ENCODE data around the gene PIAS2. TPM values are rescaled to one million over a fixed set of nuclear protein-coding genes. Genes with fewer than 3 reads are reported as not detected.
A peak's percentile ranks its signal among the peaks of the same experiment; 100 is the strongest.

PIAS2 gene
- total and polyA plus RNA-seq, 9 of the 15 experiments (the other 6 are each of a cell fraction or from before 2014, with no cell fraction given), result 2.9 to 23.9 (median 12.0) TPM

DNA sequence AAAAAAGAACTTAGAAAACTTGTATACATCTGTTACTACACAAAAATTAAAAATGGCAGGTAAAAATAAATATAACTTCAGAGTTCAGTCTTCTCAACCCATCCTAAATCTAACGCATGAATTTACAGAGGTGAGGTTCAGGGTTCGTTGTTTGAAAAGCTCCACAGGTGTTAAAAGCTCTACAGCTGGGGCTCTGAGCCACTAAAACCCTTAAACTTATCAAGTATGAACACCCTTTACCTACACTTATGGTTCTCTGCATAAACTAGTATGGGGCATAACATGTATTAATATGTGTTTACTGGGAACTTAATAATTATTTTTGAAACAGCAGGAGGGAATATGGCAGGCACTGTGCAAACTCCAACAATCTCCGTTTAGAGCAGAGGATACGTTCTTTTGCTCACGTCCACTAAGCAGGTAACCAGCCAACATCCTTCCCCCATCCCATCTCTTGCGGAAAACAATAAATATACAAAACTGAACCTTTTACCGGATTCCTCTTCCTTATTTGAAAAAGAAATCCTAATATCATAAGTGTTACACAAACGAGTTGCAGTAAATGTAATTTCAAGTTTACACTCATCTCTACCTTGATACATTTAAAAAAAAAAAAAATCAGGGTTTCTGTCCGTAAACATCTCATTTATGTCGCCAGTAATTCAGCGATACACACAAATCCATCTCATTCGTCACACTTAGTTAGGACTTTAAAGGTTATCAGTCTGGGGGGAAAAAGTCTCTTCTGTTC is 1.3 kb downstream of the PIAS2 start:
- Histone ChIP-seq H3K4me2 (ENCODE audit: insufficient read depth, low read length) (peak overlapping the region; percentile 93), H3K9ac (ENCODE audit: insufficient read depth in 1 of 2, low read depth in 2 of 2, low read length in 2 of 2) (peak overlapping the region in 1 of 2 experiments; percentile 87; a peak in 2 of 4 replicates), H3K4me3 (peak overlapping the region; percentile 75), H3K27ac (ENCODE audit: extremely low read depth, low read depth, low read length) (peak overlapping the region; percentile 94; the same call in 2 of the 3 replicates), H3K9me3 (replicated peaks; ENCODE audit: control insufficient read depth, insufficient read depth, low read depth, low read length) (no peaks in the 10 kb centered on the region), H3K36me3 (ENCODE audit: control insufficient read depth, insufficient read depth, low read length) (no peaks in the 10 kb centered on the region), H3K27me3 (ENCODE audit: control insufficient read depth in 2 of 2, insufficient read depth in 2 of 2, low read length in 2 of 2) (no peaks in the 10 kb centered on the region), H3K4me1 (replicated peaks in 1 of 2; ENCODE audit: control insufficient read depth in 2 of 2, insufficient read depth in 2 of 2, low read length in 2 of 2) (peaks cover 10 to 12% of the 10 kb centered on the region in 2 experiments; a peak in 4 of 5 replicates), H2AFZ (ENCODE audit: low read depth, low read length) (0 out of 2 replicates have a peak overlapping the region, but pooled peaks have one; percentile 76), H3K9me1 (ENCODE audit: control insufficient read depth, insufficient read depth, low read length) (no peaks in the 10 kb centered on the region), H3K79me2 (ENCODE audit: control insufficient read depth, insufficient read depth, low read length) (peaks cover 58% of the 10 kb centered on the region), H4K20me1 (replicated peaks; ENCODE audit: control insufficient read depth, insufficient read depth, low read length) (0 out of 2 replicates have a peak, but pooled peaks cover 4% of the 10 kb centered on the region)
- in situ Hi-C loops (cut with MboI), result no loop called here
- no peak for ATAC-seq
- 8% methylated on average over 12 of the region's 12 CpGs for WGBS (ENCODE audit: insufficient coverage, low coverage, missing lambda C conversion rate)
- FAIRE-seq, result peak; percentile 26
- BruUV-seq (replicated peaks), result TSS peak; percentile 52
- intact Hi-C loops (cut with micrococcal nuclease), result no loop called here
- ChIA-PET POLR2A (no interaction called here), CTCF (ENCODE audit: low intra/inter-chr PET ratio) (no interaction called here)
- peak in 1 of 4 experiments; percentile 11 for DNase-seq (ENCODE audit: extremely low read depth in 1 of 4, low spot score in 3 of 4)
- TF ChIP-seq PML (IDR thresholded peaks at IDR 0.05; ENCODE audit: low read length) (no peak), U2AF2 (optimal IDR thresholded peaks at IDR 0.05; ENCODE audit: low read depth, low read length) (no peak), PHTF2 (CRISPR knock-in tag; IDR thresholded peaks at IDR 0.05) (no peak), KAT8 (IDR thresholded peaks at IDR 0.05; ENCODE audit: low read depth) (no peak)
- TF ChIP-seq, protein P1, sequence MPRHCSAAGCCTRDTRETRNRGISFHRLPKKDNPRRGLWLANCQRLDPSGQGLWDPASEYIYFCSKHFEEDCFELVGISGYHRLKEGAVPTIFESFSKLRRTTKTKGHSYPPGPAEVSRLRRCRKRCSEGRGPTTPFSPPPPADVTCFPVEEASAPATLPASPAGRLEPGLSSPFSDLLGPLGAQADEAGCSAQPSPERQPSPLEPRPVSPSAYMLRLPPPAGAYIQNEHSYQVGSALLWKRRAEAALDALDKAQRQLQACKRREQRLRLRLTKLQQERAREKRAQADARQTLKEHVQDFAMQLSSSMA (CRISPR knock-in tag; IDR thresholded peaks at IDR 0.05), result no peak
- TF ChIP-seq, protein P2, sequence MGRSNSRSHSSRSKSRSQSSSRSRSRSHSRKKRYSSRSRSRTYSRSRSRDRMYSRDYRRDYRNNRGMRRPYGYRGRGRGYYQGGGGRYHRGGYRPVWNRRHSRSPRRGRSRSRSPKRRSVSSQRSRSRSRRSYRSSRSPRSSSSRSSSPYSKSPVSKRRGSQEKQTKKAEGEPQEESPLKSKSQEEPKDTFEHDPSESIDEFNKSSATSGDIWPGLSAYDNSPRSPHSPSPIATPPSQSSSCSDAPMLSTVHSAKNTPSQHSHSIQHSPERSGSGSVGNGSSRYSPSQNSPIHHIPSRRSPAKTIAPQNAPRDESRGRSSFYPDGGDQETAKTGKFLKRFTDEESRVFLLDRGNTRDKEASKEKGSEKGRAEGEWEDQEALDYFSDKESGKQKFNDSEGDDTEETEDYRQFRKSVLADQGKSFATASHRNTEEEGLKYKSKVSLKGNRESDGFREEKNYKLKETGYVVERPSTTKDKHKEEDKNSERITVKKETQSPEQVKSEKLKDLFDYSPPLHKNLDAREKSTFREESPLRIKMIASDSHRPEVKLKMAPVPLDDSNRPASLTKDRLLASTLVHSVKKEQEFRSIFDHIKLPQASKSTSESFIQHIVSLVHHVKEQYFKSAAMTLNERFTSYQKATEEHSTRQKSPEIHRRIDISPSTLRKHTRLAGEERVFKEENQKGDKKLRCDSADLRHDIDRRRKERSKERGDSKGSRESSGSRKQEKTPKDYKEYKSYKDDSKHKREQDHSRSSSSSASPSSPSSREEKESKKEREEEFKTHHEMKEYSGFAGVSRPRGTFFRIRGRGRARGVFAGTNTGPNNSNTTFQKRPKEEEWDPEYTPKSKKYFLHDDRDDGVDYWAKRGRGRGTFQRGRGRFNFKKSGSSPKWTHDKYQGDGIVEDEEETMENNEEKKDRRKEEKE (IDR thresholded peaks at IDR 0.05; ENCODE audit: borderline replicate concordance in 1 of 2, control insufficient read depth in 1 of 2, low read depth in 2 of 2, low read length in 1 of 2), result no peak
